NCI-H82 treated with DMSO at 0.1 percent for 48 hours (cell line): ENCODE results near the gene ERVV-1.
"Not testable (repeated sequence)": the region's sequence is repeated elsewhere in the genome, so short reads cannot be mapped to it uniquely, and the experiment has no call there.

Experiments used
- DNase-seq: peaks from one replicate; lab custom pipeline; 2025; ENCODE audit not compliant: unreplicated experiment; lab: John Stamatoyannopoulos, UW

The ERVV-1 gene, protein sequence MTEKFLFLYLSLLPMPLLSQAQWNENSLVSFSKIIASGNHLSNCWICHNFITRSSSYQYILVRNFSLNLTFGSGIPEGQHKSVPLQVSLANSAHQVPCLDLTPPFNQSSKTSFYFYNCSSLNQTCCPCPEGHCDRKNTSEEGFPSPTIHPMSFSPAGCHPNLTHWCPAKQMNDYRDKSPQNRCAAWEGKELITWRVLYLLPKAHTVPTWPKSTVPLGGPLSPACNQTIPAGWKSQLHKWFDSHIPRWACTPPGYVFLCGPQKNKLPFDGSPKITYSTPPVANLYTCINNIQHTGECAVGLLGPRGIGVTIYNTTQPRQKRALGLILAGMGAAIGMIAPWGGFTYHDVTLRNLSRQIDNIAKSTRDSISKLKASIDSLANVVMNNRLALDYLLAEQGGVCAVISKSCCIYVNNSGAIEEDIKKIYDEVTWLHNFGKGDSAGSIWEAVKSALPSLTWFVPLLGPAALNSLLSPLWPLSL

DNA sequence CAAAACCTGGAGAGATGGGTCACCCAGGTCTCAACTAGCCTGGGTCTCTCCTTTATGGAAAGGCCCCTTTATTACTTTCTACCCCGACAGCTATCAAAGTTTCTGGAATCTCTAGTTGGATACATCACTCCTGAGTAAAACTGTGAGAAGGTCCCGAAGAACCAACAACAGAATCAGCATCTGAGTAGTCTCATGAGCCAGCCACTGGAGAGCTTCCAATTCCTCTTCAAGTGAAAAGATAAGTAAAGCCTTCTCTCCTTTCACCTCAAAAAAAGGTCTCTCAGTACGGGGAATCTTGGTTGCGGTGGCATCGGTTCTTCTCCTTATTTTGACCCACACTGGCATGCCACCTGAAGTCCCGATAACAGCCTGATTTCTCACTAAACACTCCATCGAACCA, at the start of gene ERVV-1:
Gene ERVV-1 (plus strand): TSS at position 301 of the 400 bp plus-strand sequence. CDS start 170 bp downstream, outside the sequence.
- DNase-seq: no peak

DNA sequence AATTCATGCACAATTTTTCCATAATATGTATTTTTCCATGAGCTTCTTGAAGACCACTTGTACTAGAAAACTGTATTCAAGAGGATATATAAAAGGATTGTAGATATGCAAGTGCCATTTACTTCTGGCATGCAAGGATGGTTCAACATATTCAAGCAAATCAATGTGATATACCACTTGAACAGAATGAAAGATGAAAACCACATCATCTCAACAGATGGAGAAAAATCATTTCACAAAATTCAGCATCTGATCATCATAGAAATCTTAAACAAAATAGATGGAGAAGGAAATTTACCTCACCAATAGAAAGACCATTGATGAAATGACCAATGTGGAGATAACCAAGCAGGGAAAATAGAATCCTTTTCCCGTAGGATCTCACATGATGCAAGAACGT, 45.9 kb upstream of the ERVV-1 start:
- no peak for DNase-seq

DNA sequence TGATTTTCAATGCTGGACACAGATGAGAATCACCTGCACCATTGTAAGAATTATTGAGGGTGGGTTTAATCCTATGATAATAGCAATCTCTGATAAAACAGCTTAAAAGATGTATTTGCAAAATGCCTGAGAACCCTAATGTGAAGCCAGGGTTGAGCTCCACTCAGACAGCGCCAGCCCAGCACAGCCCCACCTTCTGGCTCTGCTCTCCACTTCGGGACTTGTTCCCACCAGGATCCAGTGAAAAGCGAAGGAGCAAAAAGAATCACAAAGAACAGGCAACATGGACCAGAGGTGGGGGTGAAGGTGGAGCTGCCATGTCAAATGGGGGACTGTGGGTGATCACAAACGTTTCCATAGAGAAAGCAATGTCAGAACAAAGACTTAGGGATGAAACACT, 32.4 kb upstream of the ERVV-1 start:
- no peak for DNase-seq

DNA sequence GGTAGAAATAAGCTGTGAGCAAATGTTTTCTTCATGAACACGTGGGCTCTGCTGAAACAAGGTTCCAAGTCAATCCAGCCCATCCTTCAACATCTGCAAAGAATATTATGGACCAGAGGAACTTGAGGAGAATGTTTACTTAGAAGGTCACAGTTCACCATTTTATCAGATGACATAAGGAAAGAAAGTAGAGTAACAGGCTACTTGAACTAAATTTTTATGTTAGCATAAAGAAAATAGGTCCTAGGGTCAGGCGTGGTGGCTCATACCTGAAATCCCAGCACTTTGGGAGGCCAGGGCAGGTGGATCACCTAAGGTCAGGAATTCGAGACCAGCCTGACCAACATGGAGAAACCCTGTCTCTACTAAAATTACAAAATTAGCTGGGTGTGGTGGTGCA, 30.6 kb upstream of the ERVV-1 start:
- not testable (repeated sequence) for DNase-seq

DNA sequence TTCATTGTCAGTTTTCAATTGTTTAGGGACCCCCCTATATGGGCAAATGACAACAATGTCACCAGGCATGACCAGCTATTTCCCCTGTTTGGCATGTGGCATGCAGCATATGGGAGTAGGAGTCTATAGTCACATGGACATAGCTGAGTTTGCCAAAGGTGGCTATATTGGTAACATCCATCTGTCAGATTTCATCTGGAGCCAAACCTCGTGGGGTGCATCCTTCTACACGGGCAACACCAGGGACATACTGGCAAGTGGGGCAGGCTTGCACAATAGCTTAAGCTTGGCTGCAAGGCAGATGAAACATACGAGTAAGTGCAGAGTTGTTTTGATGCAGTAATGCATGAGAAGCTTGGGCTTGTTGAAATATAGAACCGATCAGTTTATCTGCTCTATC, 26.5 kb upstream of the ERVV-1 start:
- DNase-seq: no peak

DNA sequence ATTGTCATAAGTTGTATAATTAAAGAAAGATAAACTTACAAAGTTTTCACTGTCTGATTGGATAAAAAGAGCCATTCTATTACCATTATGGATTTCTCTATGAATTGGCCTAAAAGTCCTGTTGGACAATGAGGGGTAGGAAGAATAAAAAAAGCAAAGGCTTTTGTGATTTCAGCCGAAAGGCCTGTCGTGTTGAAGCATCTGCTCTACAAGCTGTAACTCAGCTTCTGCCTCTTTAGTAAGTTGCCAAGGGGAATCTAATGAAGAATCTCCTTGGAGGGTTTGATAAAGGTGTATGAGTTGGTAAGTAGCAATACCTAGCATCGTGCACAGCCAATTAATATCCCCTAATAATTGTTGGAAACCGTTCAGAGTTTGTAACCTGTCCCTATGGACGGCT, 25.2 kb upstream of the ERVV-1 start:
- no peak for DNase-seq

DNA sequence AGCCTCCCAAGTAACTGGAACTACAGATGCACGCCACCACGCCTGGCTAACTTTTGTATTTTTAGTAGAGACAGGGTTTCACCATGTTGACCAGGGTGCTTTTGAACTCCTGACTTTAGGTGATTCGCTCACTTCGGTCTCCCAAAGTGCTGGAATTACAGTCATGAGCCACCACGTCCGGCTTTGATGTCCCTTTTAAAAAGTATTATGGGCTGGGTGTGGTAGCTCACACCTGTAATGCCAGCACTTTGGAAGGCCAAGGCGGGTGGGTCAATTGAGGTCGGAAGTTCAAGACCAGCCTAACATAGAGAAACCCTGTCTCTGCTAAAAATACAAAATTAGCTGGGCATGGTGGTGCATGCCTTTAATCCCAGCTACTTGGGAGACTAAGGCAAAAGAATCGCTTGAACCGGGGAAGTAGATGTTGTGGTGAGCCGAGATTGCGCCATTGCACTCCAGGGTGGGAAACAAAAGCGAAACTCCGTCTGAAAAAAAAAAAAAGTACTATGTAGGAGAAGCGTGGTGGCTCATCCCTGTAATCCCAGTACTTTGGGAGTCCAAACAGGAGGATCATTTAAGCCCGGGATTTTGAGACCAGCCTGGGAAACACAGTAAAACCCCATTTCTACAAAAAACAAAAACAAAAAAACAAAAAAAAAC, 22.8 kb upstream of the ERVV-1 start:
- DNase-seq: no peak

DNA sequence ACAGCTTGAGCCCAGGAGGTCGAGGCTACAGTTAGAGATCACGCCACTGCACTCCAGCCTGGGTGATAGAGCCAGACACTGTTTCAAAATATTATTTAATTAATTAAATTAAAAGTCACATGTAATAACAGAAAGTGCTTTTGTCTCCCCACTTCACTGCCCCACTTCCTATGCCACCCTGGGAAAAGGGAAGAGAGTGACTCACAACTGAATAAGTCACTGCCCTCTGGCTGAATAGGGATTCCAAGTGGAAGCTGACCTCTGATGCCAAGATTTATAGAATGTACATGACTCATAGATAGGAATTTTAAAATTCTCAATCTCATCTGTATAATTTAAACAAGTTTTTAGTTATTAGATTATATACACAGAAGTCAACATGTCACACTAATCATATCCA, 22.2 kb upstream of the ERVV-1 start:
- no peak for DNase-seq

DNA sequence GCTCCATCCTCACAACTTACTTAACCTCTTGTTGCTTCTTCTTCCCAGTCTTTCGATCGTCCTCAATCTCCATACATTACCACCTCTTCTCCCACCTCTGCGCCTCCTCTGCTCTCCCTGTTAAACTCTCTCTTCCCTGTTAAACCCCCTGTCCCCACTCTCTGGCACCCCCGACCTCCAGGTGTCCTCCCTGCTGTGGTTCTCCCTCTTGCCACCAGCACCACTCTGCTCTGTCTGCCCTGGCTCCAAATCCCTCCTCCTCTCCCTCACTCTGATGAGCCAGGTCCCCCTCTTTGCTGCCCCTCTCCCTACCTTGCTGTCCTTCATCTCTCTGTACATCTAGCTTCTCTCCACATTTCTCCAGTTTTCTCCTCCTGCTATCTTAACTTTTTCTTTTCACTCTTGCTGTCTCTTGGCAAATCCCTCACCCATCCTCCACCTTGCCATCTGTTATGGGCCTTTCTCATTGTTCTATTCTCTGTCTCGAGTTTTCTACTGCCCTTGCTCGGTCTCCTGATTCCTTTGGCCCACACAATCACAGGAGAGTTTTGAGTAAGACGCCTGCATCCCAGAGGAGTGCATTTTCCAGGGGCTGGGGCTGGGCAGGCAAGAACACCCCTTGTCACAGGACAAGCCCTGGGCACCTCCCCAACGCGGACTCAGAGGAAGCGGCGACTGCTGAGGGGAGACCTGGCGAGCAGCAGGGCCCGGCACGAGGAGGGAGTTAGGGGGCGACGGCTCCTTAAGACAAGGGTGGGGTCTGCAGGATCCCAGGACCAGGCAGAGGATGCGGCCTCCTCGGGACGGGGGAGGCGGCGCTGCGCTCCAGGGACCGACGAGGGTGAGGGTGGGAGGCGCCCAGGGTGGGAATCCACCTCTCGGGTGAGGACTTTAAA, 21.4 kb upstream of the ERVV-1 start:
- peak; percentile 0 for DNase-seq

DNA sequence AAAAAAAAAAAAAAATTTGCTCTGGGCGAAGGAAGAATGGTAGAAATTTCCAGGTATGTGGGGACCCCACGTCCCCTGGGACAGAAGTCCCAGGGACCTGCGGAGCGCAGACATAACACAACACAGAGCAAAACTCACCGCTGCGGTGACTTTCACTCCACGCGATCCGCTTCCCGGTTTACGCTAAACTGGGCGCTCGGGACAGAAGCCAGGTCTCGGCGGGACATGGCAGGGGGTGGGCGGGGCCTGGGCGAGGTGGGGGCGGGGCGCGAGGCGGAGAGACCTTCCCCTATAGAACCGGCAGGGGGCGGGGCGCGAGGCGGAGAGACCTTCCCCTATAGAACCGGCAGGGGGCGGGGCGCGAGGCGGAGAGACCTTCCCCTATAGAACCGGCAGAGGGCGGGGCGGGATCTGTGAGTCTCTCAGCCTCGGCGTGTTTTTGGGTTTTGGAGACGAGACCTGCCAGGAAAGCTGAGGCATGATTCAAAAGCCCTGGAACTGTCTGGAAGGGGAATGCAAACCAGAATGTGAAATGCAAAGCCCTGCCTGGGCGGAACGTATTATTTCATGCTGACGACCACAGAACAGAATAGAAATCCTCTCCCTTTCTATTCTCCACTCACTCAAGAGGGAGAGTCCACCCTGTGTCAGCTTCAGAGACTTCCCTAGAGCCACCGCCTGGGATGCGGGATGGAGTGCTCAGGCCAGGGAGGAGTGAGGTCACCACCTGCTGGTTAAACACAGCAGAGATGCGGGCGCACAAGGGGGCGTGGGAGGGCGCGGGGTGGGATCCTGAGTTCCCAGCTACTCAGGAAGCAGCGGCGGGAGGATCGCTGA, 20.2 kb upstream of the ERVV-1 start:
- peak; percentile 7 for DNase-seq

DNA sequence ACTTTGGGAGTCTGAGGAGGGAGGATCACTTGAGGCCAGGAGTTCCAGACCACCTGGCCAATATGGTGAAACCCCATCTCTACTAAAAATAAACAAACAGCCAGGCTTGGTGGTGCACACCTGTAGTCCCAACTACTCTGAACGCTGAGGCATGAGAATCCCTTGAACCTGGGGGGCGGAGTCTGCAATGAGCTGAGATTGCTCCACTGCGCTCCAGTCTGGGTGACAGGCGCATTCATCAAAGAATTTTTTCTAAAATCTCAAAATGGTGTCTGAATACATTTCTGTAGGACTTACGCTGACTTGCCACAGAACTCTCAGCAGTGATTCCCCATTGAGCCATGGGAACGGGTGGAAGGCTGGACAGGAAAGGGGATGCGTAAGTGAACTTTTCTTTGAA, 18.0 kb upstream of the ERVV-1 start:
- DNase-seq: no peak

DNA sequence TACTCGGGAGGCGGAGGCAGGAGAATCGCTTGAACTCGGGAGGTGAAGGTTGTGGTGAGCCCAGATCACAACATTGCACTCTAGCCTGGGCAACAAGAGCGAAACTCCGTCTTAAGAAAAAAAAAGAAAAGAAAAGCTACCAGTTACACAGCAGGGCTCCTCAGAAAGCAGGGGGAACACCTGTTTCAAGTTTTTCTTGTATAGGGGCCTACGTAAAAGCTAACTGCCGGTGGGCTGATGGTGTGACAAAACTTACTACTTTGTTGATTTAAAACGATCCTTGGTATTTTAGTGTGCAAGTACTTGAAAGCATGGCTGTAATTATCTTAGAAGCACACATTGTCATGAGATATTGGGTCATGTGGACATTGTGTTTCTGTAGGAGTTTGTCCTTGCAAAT, 15.7 kb upstream of the ERVV-1 start:
- no peak for DNase-seq

DNA sequence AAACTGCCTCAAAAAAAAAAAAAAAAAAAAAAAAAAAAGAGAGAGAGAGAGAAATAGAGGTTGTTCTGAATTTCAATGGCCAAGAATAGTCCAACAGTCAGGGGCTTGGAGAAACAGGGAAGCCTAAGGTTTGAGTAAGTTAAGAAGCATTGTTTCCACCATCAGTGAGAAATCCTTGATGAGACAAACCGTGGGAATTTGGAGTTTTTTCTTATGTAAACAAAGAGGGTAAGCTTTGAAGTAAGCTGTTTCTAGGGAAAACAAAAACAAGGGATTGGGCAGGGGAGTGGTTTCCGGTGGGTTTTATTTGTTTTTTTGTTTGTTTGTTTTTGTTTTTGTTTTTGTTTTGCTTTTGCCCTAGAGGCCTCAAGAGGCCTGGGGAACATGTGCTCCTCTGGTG, 11.2 kb upstream of the ERVV-1 start:
- no peak for DNase-seq

DNA sequence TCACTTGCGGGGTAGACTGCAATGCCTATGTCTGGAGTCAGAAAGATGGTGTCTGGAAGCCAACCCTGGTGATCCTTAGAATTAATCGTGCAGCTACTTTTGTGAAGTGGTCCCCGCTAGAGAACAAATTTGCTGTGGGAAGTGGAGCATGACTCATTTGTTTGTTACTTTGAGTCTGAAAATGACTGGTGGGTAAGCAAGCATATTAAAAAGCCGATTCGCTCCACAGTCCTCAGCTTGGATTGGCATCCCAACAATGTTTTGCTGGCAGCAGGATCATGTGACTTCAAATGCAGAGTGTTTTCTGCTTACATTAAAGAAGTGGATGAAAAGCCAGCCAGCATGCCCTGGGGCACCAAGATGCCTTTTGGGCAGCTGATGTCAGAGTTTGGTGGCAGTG, 9.5 kb upstream of the ERVV-1 start:
- DNase-seq: no peak

DNA sequence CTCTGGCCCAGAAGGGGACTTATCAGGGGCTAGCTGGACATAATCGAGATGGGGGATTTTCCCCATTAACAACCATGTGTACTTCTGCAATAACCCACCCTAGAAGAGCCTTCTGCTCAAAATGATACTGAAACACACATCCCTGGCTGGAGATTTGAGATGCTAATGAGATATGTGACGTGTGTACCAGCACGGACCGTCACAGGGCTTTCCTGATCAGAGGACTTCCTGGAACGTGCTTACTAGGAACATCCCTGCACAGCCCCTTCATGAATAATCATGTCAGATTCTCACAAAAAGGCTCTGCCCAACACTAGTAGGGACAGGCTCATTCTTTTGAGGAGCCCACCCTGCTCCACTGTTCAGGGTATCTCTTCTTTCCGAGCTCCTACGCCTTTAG, 6.5 kb upstream of the ERVV-1 start:
- no peak for DNase-seq

DNA sequence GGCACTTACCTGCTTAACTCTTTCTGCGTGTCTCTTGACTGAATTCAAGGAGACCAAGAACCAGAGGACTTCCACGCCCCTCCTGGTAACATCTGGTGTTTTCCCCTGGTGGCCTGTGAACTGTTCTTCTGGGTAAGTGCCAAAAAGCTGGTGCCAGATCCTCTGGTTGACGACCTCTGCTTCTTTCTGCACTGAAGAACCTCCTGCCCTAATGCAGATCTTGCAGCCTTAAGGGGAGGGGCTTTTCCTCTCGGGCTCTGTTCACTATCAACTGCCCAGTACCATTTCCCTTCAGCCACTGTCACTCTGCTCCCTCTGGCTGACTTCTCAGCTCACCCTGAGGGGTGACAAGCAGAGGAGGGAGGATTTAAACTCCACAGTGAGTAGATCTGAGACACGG, 6.1 kb upstream of the ERVV-1 start:
- no peak for DNase-seq

DNA sequence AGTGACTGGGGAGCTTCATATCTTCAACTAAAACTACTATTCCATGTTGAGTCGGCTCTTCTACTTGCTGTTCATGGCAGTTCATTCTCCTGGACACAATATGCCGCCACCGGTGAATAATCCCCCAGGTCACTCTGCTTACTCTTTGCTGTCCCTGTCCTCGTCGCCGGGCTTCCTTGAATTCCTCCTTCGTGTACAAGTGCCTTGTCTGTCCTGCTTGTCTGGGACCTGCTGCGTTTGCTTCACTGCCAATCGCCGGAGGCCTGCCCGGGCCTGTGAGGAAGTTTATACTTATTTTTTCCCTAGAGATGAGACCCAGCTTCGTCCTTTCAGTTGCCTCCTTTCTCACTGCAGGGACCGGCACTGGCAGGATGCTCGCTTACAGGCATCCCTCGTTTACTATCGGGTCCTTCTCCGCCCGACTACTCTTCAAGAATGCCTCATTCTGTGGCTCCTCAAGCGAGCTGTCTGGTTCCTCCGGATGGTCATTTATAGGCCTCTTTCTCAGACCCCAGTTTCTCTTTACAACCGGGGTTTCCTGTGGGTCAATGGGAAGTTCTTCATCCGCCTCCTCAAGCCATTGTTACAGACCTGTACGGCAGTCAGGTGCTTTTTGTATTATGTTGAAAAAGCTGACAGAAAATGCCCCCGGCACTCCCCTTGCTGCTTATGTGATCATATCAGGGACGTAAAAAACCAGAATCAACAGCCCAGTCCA, 5.5 kb upstream of the ERVV-1 start:
- no peak for DNase-seq

DNA sequence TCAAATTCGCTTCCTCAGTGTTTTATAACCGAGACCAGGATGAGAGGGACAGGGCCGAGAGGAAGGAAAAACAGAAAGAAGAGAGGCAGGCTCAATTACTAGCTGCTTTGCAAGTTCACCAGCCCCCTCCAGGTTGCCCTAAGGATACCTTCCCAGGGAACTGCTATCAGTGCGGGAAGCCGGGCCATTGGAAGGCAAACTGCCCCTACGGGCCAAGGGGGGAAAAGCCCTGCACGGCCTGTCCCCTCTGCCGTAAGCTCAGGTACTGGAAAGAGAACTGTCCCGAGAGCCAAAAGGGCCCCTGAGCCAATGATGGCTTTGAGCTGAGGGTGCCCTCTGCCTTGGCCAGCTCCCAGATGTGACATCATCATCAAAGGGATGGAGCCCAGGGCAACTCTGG, 3.2 kb upstream of the ERVV-1 start:
- no peak for DNase-seq

DNA sequence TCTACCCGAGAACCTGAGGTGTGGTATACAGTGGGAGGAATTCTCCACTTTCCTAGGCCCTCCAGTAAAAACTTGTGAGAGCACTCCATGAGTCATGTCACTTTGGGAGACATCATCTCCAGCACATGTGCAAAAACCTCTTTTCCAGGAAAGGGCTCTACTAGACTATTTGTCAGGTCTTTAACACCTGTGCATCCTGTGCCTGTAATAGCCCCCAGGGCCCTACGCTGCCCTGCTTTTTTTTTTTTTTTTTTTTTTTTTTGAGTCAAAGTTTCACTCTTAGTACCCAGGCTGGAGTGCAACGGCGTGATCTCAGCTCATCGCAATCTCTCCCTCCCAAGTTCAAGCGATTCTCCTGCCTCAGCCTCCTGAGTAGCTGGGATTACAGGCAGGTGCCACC, 1.7 kb upstream of the ERVV-1 start:
- DNase-seq: no peak

DNA sequence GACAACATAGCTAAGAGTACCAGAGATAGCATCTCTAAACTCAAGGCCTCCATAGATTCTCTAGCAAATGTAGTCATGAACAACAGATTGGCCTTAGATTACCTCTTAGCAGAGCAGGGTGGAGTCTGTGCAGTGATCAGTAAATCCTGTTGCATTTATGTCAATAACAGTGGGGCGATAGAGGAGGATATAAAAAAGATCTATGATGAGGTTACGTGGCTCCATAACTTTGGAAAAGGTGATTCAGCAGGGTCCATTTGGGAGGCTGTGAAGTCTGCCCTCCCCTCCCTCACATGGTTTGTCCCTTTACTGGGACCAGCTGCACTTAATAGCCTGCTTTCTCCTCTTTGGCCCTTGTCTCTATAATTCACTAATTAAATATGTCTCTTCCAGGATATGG, 1.4 kb downstream of the ERVV-1 start:
- no peak for DNase-seq
